Measurements from ENCODE around the gene GSG1. TPM values are rescaled to one million over a fixed set of nuclear protein-coding genes. Genes with fewer than 3 reads are reported as not detected.

GSG1 gene
- polyA plus RNA-seq (2013, experiment 1 of 2), result 0.44 TPM
- 0.35 TPM for polyA plus RNA-seq (2013, experiment 2 of 2)

DNA sequence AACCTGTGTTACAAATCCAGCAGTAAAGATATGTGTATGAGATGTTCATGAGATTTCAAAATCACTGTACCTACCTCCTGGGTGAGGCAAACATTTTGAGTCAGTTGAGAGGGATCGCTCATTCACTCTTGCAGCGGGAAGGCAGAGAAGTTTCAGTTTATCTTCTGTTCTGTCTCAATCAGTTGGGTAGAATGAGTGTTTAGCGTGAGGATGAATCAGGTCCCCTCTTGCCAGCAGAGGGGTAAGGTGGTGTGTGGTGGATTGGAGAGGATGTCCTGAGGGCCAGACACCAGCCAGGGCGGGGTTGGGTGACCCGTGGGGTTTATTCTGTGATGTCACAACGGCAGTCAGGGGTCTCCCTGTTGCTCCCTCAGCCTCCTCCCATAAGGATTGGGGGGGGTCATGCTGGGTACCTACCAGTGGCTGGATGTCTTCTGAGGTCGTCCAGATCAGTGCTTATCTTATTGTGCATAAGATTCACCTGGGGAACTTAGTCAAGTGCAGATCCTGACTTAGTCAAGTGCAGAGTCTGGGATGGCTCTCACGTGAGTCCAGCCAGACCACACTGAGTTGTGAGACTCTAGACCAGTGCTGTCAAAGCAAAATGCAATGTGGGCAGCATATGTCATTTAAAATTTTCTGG is at the start of gene GSG1:
TSS of gene GSG1 (minus strand) at position 277 of the 643 bp plus-strand sequence. CDS start at position 122, 155 bp downstream.
- 94 to 100% methylated on average over 5 of the region's 8 CpGs for WGBS, 2 experiments (ENCODE audit: insufficient coverage in 2 of 2)
- peaks cover 7% of the 10 kb centered on the region for H3K9me3 ChIP-seq (ENCODE audit: control insufficient read depth, low read length)
- H3K4me1 ChIP-seq (ENCODE audit: control insufficient read depth, insufficient read depth, low read length, poor library complexity, severe bottlenecking), result peaks cover 43% of the 10 kb centered on the region
- peak within 1 kb of the TSS; percentile 100 for H3K27ac ChIP-seq (ENCODE audit: low read depth, low read length, severe bottlenecking)
- no peaks in the 10 kb centered on the region for H3K36me3 ChIP-seq (ENCODE audit: control insufficient read depth, insufficient read depth, low read length)
- no peak within 1 kb of the TSS for H3K4me3 ChIP-seq (ENCODE audit: extremely low read depth, insufficient read depth, low read length, poor library complexity, severe bottlenecking)

DNA sequence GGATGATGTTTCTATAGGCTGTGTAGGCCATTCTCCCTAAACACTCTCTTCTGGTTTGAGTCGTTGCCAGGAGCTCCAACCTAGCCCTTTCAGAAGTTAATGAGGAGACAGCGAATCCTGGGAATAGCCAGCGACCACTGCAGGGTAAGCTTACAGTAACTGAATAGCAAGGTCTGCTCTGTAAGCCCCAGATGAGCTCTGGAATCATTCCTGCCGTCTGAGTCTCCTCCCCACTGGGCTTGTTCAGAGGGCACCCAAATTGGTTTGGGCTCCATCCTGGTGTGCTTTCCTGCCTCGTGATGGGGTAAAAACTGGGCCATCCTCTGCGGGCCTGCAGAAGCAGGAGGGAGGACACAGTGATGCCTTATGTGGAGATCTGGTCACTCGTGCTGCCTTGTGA is 49.7 kb upstream of the GSG1 start:
- Histone ChIP-seq H3K9me3 (ENCODE audit: control insufficient read depth, low read length) (peaks cover 7% of the 10 kb centered on the region), H3K4me1 (ENCODE audit: control insufficient read depth, insufficient read depth, low read length, poor library complexity, severe bottlenecking) (peaks cover 4% of the 10 kb centered on the region), H3K36me3 (ENCODE audit: control insufficient read depth, insufficient read depth, low read length) (no peaks in the 10 kb centered on the region), H3K27ac (ENCODE audit: low read depth, low read length, severe bottlenecking) (no peak overlapping the region), H3K4me3 (ENCODE audit: extremely low read depth, insufficient read depth, low read length, poor library complexity, severe bottlenecking) (no peak overlapping the region)
- WGBS, 2 experiments (ENCODE audit: insufficient coverage in 2 of 2), result 61 to 76% methylated on average over 7 of the region's 7 CpGs

DNA sequence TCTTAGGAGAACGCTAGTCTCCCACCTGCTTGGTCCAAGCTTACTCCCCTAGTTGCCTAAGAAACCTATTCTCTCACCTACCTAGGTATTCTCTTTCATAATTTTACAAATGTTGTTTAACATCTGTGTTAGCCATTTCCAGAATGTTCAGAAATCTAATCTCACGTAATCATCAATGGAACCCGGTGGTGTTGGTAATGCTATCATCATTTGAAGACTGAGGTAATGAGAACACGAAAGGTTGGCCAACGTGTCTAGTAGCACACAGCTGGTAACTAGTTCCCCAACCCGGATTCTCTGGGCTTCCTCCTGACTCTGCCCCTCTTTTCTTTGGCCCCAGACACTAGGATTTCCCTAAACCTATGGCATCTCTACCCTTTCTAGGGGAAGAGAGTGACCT is 49.3 kb upstream of the GSG1 start:
- Histone ChIP-seq H3K27ac (ENCODE audit: low read depth, low read length, severe bottlenecking) (no peak overlapping the region), H3K4me1 (ENCODE audit: control insufficient read depth, insufficient read depth, low read length, poor library complexity, severe bottlenecking) (peaks cover 4% of the 10 kb centered on the region)

DNA sequence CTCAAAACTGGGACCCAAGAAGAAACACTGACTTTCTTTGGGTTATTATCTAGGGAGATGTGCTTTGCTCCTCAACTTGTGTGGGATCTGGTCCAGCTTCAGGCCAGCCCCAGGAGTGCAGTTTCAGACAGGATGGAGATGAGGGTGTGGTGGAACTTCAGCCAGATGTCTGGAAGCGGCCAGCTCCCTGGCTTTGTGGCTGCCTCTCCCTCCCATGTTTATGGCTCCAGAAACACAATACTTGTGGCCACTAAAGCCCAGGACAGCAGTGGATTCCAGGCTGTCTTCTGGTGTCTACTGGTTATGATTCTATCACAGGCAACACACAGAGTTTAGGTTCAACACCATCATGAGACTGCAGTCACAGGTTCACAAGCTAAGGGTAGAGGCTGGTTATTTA is 48.8 kb upstream of the GSG1 start:
- H3K4me3 ChIP-seq (ENCODE audit: extremely low read depth, insufficient read depth, low read length, poor library complexity, severe bottlenecking), result no peak overlapping the region
- no peak overlapping the region for H3K27ac ChIP-seq (ENCODE audit: low read depth, low read length, severe bottlenecking)
- peaks cover 4% of the 10 kb centered on the region for H3K4me1 ChIP-seq (ENCODE audit: control insufficient read depth, insufficient read depth, low read length, poor library complexity, severe bottlenecking)
- peaks cover 7% of the 10 kb centered on the region for H3K9me3 ChIP-seq (ENCODE audit: control insufficient read depth, low read length)
- WGBS, 2 experiments (ENCODE audit: insufficient coverage in 2 of 2), result 100% methylated on average over 1 of the region's 1 CpG; no CpG with 5 or more reads in 1 of the 2 experiments
- no peaks in the 10 kb centered on the region for H3K36me3 ChIP-seq (ENCODE audit: control insufficient read depth, insufficient read depth, low read length)

More for the DNA sequence above, 49.3 kb upstream of the GSG1 start:
- Histone ChIP-seq H3K9me3 (ENCODE audit: control insufficient read depth, low read length) (peaks cover 7% of the 10 kb centered on the region), H3K4me3 (ENCODE audit: extremely low read depth, insufficient read depth, low read length, poor library complexity, severe bottlenecking) (no peak overlapping the region), H3K36me3 (ENCODE audit: control insufficient read depth, insufficient read depth, low read length) (no peaks in the 10 kb centered on the region)
- 92 to 95% methylated on average over 4 to 6 of the region's 6 CpGs for WGBS, 2 experiments (ENCODE audit: insufficient coverage in 2 of 2)

DNA sequence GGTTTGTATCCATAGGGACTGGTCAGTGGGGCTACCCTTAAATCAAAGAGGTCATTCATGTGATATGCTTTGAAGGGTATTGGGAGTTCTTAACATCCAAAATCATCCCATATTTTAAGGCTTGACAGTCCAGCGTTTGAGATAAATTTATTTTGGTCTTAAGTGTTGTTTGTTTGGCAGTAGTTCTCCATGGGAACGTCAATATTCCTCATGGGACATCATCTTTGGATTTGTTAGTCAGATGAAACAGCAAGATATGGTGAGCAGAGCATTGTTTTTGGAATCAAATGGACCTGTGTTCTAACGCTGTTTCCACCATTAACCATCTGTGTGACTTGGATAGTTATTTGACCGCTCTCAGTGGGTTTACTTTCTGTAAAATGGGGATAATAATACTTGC is 45.9 kb upstream of the GSG1 start:
- peaks cover 4% of the 10 kb centered on the region for H3K4me1 ChIP-seq (ENCODE audit: control insufficient read depth, insufficient read depth, low read length, poor library complexity, severe bottlenecking)

DNA sequence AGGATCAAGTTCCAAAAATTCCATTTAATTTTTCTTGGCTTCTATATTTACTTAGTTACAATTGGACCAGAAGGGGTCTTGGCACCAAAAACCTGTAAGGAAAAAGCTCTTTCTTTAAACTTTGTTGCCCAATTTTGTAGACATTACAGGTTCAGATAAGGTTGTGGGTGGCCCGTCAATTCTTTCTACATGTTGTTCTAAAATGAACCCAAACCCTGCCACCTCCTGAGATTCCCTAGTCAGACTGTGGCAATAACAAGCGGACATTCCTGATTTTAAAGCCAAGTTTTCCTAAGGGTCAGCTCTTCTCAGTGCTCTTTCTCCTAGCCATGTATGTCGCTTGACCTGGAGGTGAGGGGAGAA is 45.0 kb upstream of the GSG1 start:
- H3K9me3 ChIP-seq (ENCODE audit: control insufficient read depth, low read length), result peaks cover 7% of the 10 kb centered on the region
- no peaks in the 10 kb centered on the region for H3K36me3 ChIP-seq (ENCODE audit: control insufficient read depth, insufficient read depth, low read length)
- no peak overlapping the region for H3K27ac ChIP-seq (ENCODE audit: low read depth, low read length, severe bottlenecking)
- H3K4me1 ChIP-seq (ENCODE audit: control insufficient read depth, insufficient read depth, low read length, poor library complexity, severe bottlenecking), result peaks cover 4% of the 10 kb centered on the region
- H3K4me3 ChIP-seq (ENCODE audit: extremely low read depth, insufficient read depth, low read length, poor library complexity, severe bottlenecking), result no peak overlapping the region
- WGBS, 2 experiments (ENCODE audit: insufficient coverage in 2 of 2), result 100% methylated on average over 2 of the region's 3 CpGs

More for the DNA sequence above, 45.9 kb upstream of the GSG1 start:
- no peak overlapping the region for H3K4me3 ChIP-seq (ENCODE audit: extremely low read depth, insufficient read depth, low read length, poor library complexity, severe bottlenecking)
- H3K9me3 ChIP-seq (ENCODE audit: control insufficient read depth, low read length), result peaks cover 7% of the 10 kb centered on the region
- WGBS, 2 experiments (ENCODE audit: insufficient coverage in 2 of 2), result 91 to 95% methylated on average over 3 of the region's 4 CpGs
- H3K36me3 ChIP-seq (ENCODE audit: control insufficient read depth, insufficient read depth, low read length), result no peaks in the 10 kb centered on the region
- no peak overlapping the region for H3K27ac ChIP-seq (ENCODE audit: low read depth, low read length, severe bottlenecking)

DNA sequence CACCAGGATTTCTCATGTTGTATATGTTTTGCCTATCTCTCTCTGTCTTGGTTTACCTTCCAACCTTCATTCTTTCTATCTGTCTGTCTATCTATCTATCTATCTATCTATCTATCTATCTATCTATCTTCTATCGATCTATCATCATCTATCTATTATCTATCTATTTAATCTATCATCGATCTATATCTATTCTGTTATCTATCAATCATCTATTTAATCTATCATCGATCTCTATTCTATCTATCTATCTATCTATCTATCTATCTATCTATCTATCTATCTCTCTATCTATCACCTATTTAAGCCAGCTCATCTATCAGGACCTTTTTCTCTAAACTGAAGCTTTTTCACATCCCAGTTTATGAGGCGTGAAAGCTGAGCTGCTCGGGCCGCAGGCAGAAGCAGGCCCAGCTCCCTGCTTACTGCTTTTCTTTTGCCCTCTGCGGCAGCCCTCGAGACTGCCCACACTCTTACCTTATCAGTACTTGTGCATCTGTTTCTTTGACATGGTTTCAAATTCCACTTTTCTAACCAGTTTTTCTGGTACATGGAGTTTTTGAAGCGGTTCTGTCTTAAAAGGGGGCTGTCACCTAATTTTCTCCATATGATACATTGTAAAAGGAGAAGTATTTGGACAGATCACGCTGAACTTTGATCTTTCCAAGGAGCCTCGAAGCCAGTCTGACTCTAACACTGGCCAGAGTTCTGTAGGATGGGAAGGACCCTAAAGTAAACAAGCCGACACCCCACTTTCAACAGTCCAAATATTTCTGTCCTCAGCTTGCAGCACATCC is 44.4 kb upstream of the GSG1 start:
- H3K27ac ChIP-seq (ENCODE audit: low read depth, low read length, severe bottlenecking), result no peak overlapping the region
- no peaks in the 10 kb centered on the region for H3K36me3 ChIP-seq (ENCODE audit: control insufficient read depth, insufficient read depth, low read length)
- H3K4me1 ChIP-seq (ENCODE audit: control insufficient read depth, insufficient read depth, low read length, poor library complexity, severe bottlenecking), result peaks cover 4% of the 10 kb centered on the region
- H3K4me3 ChIP-seq (ENCODE audit: extremely low read depth, insufficient read depth, low read length, poor library complexity, severe bottlenecking), result no peak overlapping the region
- WGBS, 2 experiments (ENCODE audit: insufficient coverage in 2 of 2), result 86 to 90% methylated on average over 8 to 10 of the region's 12 CpGs
- H3K9me3 ChIP-seq (ENCODE audit: control insufficient read depth, low read length), result peaks cover 7% of the 10 kb centered on the region

DNA sequence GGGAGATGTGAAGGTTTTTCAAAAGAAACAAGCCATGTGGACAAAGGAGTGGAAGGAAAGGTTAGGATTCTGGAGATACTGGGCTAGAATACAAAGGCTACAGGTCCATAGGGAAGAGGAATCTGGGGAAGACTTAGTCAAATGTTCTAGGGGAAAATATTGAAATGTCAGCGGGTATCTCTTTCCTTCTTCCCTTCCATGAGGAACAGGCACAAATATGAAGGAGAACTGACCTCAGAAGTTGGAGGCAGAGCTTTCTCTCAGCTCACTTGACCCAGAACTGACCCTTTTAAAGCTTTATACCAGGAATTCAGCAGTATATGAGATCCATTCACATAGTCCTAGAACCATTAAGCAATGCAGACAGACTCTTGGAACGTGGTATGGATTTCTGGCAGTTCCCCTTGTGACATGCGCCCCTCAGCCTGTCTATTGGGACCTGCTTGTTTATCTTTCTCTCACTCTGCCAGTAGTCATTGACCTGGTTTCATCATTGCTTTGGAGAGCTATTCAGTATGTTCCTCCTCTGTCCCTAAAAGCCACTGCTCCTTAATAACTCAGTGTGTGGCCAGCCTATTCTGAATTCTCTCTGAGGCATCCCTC is 43.0 kb upstream of the GSG1 start:
- Histone ChIP-seq H3K4me3 (ENCODE audit: extremely low read depth, insufficient read depth, low read length, poor library complexity, severe bottlenecking) (no peak overlapping the region), H3K9me3 (ENCODE audit: control insufficient read depth, low read length) (peaks cover 2% of the 10 kb centered on the region), H3K4me1 (ENCODE audit: control insufficient read depth, insufficient read depth, low read length, poor library complexity, severe bottlenecking) (peaks cover 4% of the 10 kb centered on the region), H3K27ac (ENCODE audit: low read depth, low read length, severe bottlenecking) (no peak overlapping the region), H3K36me3 (ENCODE audit: control insufficient read depth, insufficient read depth, low read length) (no peaks in the 10 kb centered on the region)
- 87 to 94% methylated on average over 2 to 3 of the region's 3 CpGs for WGBS, 2 experiments (ENCODE audit: insufficient coverage in 2 of 2)

DNA sequence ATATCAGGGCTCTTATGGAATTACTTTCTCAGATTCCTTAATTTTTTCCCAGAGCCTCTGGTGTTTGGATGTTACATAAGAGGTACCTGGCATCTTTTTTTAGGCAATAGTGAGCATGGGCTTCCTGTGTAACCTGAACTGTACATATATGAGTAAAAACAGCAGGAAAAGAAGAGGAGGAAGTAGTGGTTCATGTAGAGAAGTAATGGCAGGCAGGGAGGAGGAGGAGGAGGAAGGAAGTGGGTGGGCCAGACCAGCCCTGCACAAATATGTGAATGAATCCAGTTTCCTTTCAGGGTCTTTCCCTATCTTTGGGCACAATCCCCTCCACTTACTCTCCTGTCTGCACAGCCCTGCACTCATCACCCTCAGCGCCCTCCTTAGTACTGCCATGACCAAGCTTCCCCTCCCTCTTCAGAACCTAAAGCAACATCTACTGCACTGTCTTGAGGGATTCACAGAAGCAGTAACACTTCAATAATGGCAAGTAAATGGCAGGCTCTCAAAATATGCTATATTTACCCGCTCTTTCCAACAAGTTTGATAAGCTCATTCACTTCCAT is 40.9 kb upstream of the GSG1 start:
- H3K4me1 ChIP-seq (ENCODE audit: control insufficient read depth, insufficient read depth, low read length, poor library complexity, severe bottlenecking), result peaks cover 4% of the 10 kb centered on the region
- H3K9me3 ChIP-seq (ENCODE audit: control insufficient read depth, low read length), result peaks cover 8% of the 10 kb centered on the region
- no peaks in the 10 kb centered on the region for H3K36me3 ChIP-seq (ENCODE audit: control insufficient read depth, insufficient read depth, low read length)
- H3K4me3 ChIP-seq (ENCODE audit: extremely low read depth, insufficient read depth, low read length, poor library complexity, severe bottlenecking), result no peak overlapping the region
- WGBS, 2 experiments (ENCODE audit: insufficient coverage in 2 of 2), result 88 to 100% methylated on average over 1 to 2 of the region's 2 CpGs
- H3K27ac ChIP-seq (ENCODE audit: low read depth, low read length, severe bottlenecking), result no peak overlapping the region

DNA sequence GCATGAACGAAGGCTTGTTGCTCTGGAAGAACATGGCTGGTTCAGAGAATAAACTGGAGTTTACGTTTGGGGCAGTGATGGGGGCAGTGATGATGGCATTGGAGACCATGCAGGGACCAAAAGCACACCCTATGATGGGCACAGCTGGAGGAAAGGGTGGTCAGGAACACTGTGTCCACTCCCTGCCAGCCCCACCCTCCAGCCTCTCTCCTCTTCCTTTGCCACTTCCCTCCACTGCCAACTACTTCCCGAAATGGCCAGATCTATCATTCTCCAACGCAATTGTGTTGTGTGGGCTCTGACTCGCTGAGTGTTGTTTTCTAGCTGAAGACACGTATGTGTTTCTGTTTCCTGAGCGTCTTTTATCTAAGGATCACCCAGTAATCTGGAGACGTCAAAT is 39.3 kb upstream of the GSG1 start:
- no peaks in the 10 kb centered on the region for H3K36me3 ChIP-seq (ENCODE audit: control insufficient read depth, insufficient read depth, low read length)
- no peak overlapping the region for H3K4me3 ChIP-seq (ENCODE audit: extremely low read depth, insufficient read depth, low read length, poor library complexity, severe bottlenecking)
- 94 to 100% methylated on average over 2 to 6 of the region's 8 CpGs for WGBS, 2 experiments (ENCODE audit: insufficient coverage in 2 of 2)
- no peaks in the 10 kb centered on the region for H3K4me1 ChIP-seq (ENCODE audit: control insufficient read depth, insufficient read depth, low read length, poor library complexity, severe bottlenecking)
- no peak overlapping the region for H3K27ac ChIP-seq (ENCODE audit: low read depth, low read length, severe bottlenecking)
- H3K9me3 ChIP-seq (ENCODE audit: control insufficient read depth, low read length), result peaks cover 8% of the 10 kb centered on the region
